SHP77 (cell line): ENCODE results near the gene SPEM2.

Source experiments
- DNase-seq, 2 experiments: peaks; one replicate each; lab custom pipeline; 2025; lab: John Stamatoyannopoulos, UW

SPEM2 gene

GRCh38 chr17:7421186-7421585 lies 4.2 kb upstream of the SPEM2 start:
- no peak for DNase-seq

GRCh38 chr17:7423679-7424078 lies 1.7 kb upstream of the SPEM2 start:
- peak; percentile 57 to 65 for DNase-seq

- no peak for DNase-seq
Measured at GRCh38 chr17:7425756-7426155, 340 bp downstream of the SPEM2 start.

- DNase-seq, result no peak
Measured at GRCh38 chr17:7426203-7426863, 917 bp downstream of the SPEM2 start.

GRCh38 chr17:7426896-7427489 lies 1.6 kb downstream of the SPEM2 start:
- DNase-seq, result no peak

GRCh38 chr17:7427549-7427948 lies 2.1 kb downstream of the SPEM2 start:
- DNase-seq, result no peak

GRCh38 chr17:7428557-7428956 lies 3.1 kb downstream of the SPEM2 start, which contains the start of gene SPEM3:
Gene SPEM3 (plus strand): TSS chr17:7428857. CDS start chr17:7428903, 46 bp downstream.
- no peak for DNase-seq

GRCh38 chr17:7429722-7430121 lies 4.3 kb downstream of the SPEM2 start:
- no peak for DNase-seq

GRCh38 chr17:7431231-7431630 lies 5.8 kb downstream of the SPEM2 start:
- no peak for DNase-seq

- DNase-seq, result no peak
Measured at GRCh38 chr17:7432296-7432695, 6.9 kb downstream of the SPEM2 start.

- peak; percentile 59 to 73 for DNase-seq
Measured at GRCh38 chr17:7435676-7436555, 10.5 kb downstream of the SPEM2 start.

- peak; percentile 84 to 89 for DNase-seq
Measured at GRCh38 chr17:7436556-7437368, 11.3 kb downstream of the SPEM2 start.

- DNase-seq, result no peak
Measured at GRCh38 chr17:7437369-7437863, 12.0 kb downstream of the SPEM2 start.

- no peak for DNase-seq
Measured at GRCh38 chr17:7437950-7438614, 12.7 kb downstream of the SPEM2 start.

- no peak for DNase-seq
Measured at GRCh38 chr17:7438656-7439460, 13.4 kb downstream of the SPEM2 start.

- no peak for DNase-seq
Measured at GRCh38 chr17:7439462-7440112, 14.2 kb downstream of the SPEM2 start, which contains the start of gene FGF11. Gene FGF11 (plus strand): TSS chr17:7439512. CDS start chr17:7439621, 109 bp downstream.

GRCh38 chr17:7440113-7440833 lies 14.9 kb downstream of the SPEM2 start:
- DNase-seq, result no peak

GRCh38 chr17:7440834-7441195 lies 15.4 kb downstream of the SPEM2 start:
- no peak for DNase-seq

GRCh38 chr17:7441266-7441665 lies 15.8 kb downstream of the SPEM2 start:
- no peak for DNase-seq
